WTC11 (cell line): ENCODE data around the gene BARX2. TPM values are rescaled to one million over a fixed set of nuclear protein-coding genes. Genes with fewer than 3 reads are reported as not detected.

Experiments used
- ATAC-seq: fragments of 200-7000 bp; cut with Tn5 transposase; 2 replicates; pipeline ENCODE4 v1.10.0; 2021; ENCODE audit warnings: mild to moderate bottlenecking, moderate library complexity
- CTCF ChIA-PET: fragments of 300-600 bp; sonication (Branson Sonifier 250); formaldehyde crosslinking; loops from one replicate; lab custom pipeline; 2021; ENCODE audit warnings: antibody characterized with exemption; lab: Charles Lee
- POLR2A ChIA-PET: fragments of 350-600 bp; sonication (Branson Sonifier 250); formaldehyde crosslinking; loops from one replicate; lab custom pipeline; 2021; ENCODE audit warnings: antibody characterized with exemption; lab: Charles Lee
- DNase-seq: peaks from one replicate; pipeline ENCODE4 v3.0.0; 2021; ENCODE audit warnings: low spot score
- H3K27ac Mint-ChIP-seq: 2 replicates; pipeline ENCODE4 v1.8.0; 2021; ENCODE audit warnings: mixed read lengths
- H3K27me3 Mint-ChIP-seq: 2 replicates; pipeline ENCODE4 v1.8.0; 2021; ENCODE audit warnings: low read depth, mild to moderate bottlenecking, moderate library complexity, mixed read lengths
- H3K36me3 Mint-ChIP-seq: 2 replicates; pipeline ENCODE4 v1.8.0; 2021; ENCODE audit warnings: mixed read lengths
- H3K4me1 Mint-ChIP-seq: 2 replicates; pipeline ENCODE4 v1.8.0; 2022; ENCODE audit warnings: mixed read lengths
- H3K4me3 Mint-ChIP-seq: 2 replicates; pipeline ENCODE4 v1.8.0; 2021; ENCODE audit warnings: mild to moderate bottlenecking, moderate library complexity, mixed read lengths
- H3K9me3 Mint-ChIP-seq: 2 replicates; pipeline ENCODE4 v1.8.0; 2021; ENCODE audit warnings: mixed read lengths
- CBFB ChIP-seq: sonication (generic); formaldehyde crosslinking; IDR thresholded peaks from 2 replicates; pipeline ENCODE4 v1.8.1; 2022; ENCODE audit warnings: mild to moderate bottlenecking, low read depth, missing genetic modification reagents
- E2F5 ChIP-seq: sonication (generic); formaldehyde crosslinking; IDR thresholded peaks from 2 replicates; pipeline ENCODE4 v1.8.1; 2022; ENCODE audit warnings: mild to moderate bottlenecking, moderate library complexity, missing genetic modification reagents
- EMX1 ChIP-seq: fragments of 250-450 bp; sonication (Bioruptor Pico); IDR thresholded peaks from 2 replicates; pipeline ENCODE4 v1.8.0; 2021; ENCODE audit warnings: mild to moderate bottlenecking
- FOXJ3 ChIP-seq: sonication (generic); formaldehyde crosslinking; IDR thresholded peaks from 2 replicates; pipeline ENCODE4 v1.9.0; 2021; ENCODE audit warnings: missing genetic modification reagents, mild to moderate bottlenecking, borderline replicate concordance
- GABPB1 ChIP-seq: sonication (generic); formaldehyde crosslinking; IDR thresholded peaks from 2 replicates; pipeline ENCODE4 v1.8.1; 2023; ENCODE audit warnings: mild to moderate bottlenecking, missing genetic modification reagents
- HMGA2 ChIP-seq: fragments of 250-450 bp; sonication (Bioruptor Pico); IDR thresholded peaks from 2 replicates; pipeline ENCODE4 v1.4.0; 2021; ENCODE audit warnings: mild to moderate bottlenecking, moderate library complexity
- JAZF1 ChIP-seq: fragments of 250-450 bp; sonication (Bioruptor Pico); IDR thresholded peaks from 2 replicates; pipeline ENCODE4 v1.9.0; 2021; ENCODE audit warnings: moderate library complexity, mild to moderate bottlenecking, inconsistent platforms
- JUN ChIP-seq: sonication (generic); formaldehyde crosslinking; IDR thresholded peaks from 2 replicates; pipeline ENCODE4 v1.8.0; 2023; ENCODE audit warnings: mild to moderate bottlenecking, missing genetic modification reagents
- KAT7 ChIP-seq: sonication (generic); formaldehyde crosslinking; IDR thresholded peaks from 2 replicates; pipeline ENCODE4 v1.8.1; 2023; ENCODE audit warnings: missing genetic modification reagents, mild to moderate bottlenecking, borderline replicate concordance
- MXD4 ChIP-seq: fragments of 250-450 bp; sonication (Bioruptor Pico); IDR thresholded peaks from 2 replicates; pipeline ENCODE4 v1.8.0; 2021; ENCODE audit warnings: mild to moderate bottlenecking, moderate library complexity, borderline replicate concordance
- PREB ChIP-seq: sonication (generic); formaldehyde crosslinking; IDR thresholded peaks from 2 replicates; pipeline ENCODE4 v1.8.1; 2022; ENCODE audit warnings: mild to moderate bottlenecking, missing genetic modification reagents, moderate library complexity, borderline replicate concordance
- PRRX2 ChIP-seq: fragments of 250-450 bp; sonication (Bioruptor Pico); IDR thresholded peaks from 2 replicates; pipeline ENCODE4 v1.8.0; 2021; ENCODE audit warnings: mild to moderate bottlenecking
- RORB ChIP-seq: fragments of 250-450 bp; sonication (Bioruptor Pico); IDR thresholded peaks from 2 replicates; pipeline ENCODE4 v1.9.0; 2021; ENCODE audit warnings: mild to moderate bottlenecking
- SP1 ChIP-seq: sonication (generic); formaldehyde crosslinking; conservative IDR thresholded peaks from 2 replicates; pipeline ENCODE4 v1.8.1; 2022; ENCODE audit warnings: missing genetic modification reagents
- ZNF396 ChIP-seq: fragments of 250-450 bp; sonication (Bioruptor Pico); IDR thresholded peaks from 2 replicates; pipeline ENCODE4 v1.8.0; 2021; ENCODE audit warnings: mild to moderate bottlenecking, moderate library complexity, borderline replicate concordance
- ZNF416 ChIP-seq: fragments of 250-450 bp; sonication (Bioruptor Pico); IDR thresholded peaks from 2 replicates; pipeline ENCODE4 v1.9.0; 2021; ENCODE audit warnings: mild to moderate bottlenecking, inconsistent platforms
- ZNF423 ChIP-seq: fragments of 250-450 bp; sonication (Bioruptor Pico); IDR thresholded peaks from 2 replicates; pipeline ENCODE4 v2.1.2; 2022; ENCODE audit warnings: mild to moderate bottlenecking, moderate library complexity
- total RNA-seq: library from RNA; stranded (reverse); gene quantifications from 3 replicates; pipeline ENCODE4 v1.2.3, GENCODE V29; 2021
- TF ChIP-seq, protein P1 (sequence below): sonication (generic); formaldehyde crosslinking; conservative IDR thresholded peaks from 2 replicates; pipeline ENCODE4 v1.8.1; 2023; ENCODE audit warnings: mild to moderate bottlenecking, low read depth, missing genetic modification reagents, moderate library complexity
- TF ChIP-seq, protein P2 (sequence below): fragments of 250-450 bp; sonication (Bioruptor Pico); conservative IDR thresholded peaks from 2 replicates; pipeline ENCODE4 v1.9.0; 2021; ENCODE audit warnings: mild to moderate bottlenecking
- TF ChIP-seq, protein P3 (sequence below): fragments of 250-450 bp; sonication (Bioruptor Pico); IDR thresholded peaks from 2 replicates; pipeline ENCODE4 v1.9.0; 2021; ENCODE audit warnings: moderate library complexity, mild to moderate bottlenecking, inconsistent platforms, borderline replicate concordance

BARX2 gene
- total RNA-seq, 1 experiment from 2014 or later, result not detected

- CTCF ChIA-PET, result interaction anchor here (2.0 kb wide), 1 partner anchor 258 kb away, joined by 9 read pairs; no protein-coding TSS in a partner anchor
Measured at GRCh38 chr11:129436573-129436972, 60.9 kb downstream of the BARX2 start.

DNA sequence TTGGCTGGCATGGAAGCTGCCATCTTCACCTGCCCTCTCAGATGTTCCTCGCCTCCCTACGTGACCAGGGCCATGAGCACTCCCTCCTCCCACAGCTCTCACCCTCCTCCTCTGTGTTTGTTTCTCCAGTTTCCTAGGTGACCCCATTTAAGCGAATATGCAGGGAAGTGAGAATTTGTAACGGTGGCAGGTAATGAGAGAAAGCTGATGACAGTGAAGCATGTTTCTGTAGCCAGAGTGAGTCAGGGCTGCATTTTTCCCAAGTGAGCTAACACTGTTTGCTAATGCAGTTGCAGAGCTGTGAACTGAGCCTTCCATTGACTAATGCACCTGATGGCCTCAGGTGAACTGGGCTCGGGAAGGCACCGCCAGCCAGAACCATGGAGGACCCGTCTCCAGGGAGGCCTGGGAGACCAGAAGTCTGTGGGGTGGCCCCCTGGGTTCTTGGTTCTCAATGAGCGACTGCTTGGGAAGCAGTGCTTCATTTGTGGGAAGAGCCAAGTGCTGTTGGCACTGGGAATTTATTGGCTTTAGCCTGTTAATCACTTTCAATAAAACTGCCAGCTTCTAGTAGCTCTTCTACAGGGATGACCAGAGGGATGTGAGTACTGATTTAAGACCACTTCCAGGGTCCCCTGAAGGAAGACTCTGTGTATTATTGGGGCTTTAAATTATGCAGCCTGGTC, 64.5 kb downstream of the BARX2 start:
- peaks cover 8% of the 10 kb centered on the region for H3K4me1 Mint-ChIP-seq
- TF ChIP-seq E2F5 (CRISPR knock-in tag) (no peak), ZNF396 (CRISPR knock-in tag) (no peak), CBFB (CRISPR knock-in tag) (no peak), PREB (no peak), ZNF423 (CRISPR knock-in tag) (no peak), JAZF1 (CRISPR knock-in tag) (no peak), MXD4 (CRISPR knock-in tag) (no peak), HMGA2 (CRISPR knock-in tag) (no peak), KAT7 (no peak), ZNF416 (CRISPR knock-in tag) (no peak), PRRX2 (CRISPR knock-in tag) (no peak), GABPB1 (CRISPR knock-in tag) (no peak), JUN (CRISPR knock-in tag) (no peak), EMX1 (CRISPR knock-in tag) (no peak), RORB (no peak), FOXJ3 (CRISPR knock-in tag) (no peak)
- TF ChIP-seq, protein P1, sequence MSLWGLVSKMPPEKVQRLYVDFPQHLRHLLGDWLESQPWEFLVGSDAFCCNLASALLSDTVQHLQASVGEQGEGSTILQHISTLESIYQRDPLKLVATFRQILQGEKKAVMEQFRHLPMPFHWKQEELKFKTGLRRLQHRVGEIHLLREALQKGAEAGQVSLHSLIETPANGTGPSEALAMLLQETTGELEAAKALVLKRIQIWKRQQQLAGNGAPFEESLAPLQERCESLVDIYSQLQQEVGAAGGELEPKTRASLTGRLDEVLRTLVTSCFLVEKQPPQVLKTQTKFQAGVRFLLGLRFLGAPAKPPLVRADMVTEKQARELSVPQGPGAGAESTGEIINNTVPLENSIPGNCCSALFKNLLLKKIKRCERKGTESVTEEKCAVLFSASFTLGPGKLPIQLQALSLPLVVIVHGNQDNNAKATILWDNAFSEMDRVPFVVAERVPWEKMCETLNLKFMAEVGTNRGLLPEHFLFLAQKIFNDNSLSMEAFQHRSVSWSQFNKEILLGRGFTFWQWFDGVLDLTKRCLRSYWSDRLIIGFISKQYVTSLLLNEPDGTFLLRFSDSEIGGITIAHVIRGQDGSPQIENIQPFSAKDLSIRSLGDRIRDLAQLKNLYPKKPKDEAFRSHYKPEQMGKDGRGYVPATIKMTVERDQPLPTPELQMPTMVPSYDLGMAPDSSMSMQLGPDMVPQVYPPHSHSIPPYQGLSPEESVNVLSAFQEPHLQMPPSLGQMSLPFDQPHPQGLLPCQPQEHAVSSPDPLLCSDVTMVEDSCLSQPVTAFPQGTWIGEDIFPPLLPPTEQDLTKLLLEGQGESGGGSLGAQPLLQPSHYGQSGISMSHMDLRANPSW (CRISPR knock-in tag), result no peak
- TF ChIP-seq, protein P2, sequence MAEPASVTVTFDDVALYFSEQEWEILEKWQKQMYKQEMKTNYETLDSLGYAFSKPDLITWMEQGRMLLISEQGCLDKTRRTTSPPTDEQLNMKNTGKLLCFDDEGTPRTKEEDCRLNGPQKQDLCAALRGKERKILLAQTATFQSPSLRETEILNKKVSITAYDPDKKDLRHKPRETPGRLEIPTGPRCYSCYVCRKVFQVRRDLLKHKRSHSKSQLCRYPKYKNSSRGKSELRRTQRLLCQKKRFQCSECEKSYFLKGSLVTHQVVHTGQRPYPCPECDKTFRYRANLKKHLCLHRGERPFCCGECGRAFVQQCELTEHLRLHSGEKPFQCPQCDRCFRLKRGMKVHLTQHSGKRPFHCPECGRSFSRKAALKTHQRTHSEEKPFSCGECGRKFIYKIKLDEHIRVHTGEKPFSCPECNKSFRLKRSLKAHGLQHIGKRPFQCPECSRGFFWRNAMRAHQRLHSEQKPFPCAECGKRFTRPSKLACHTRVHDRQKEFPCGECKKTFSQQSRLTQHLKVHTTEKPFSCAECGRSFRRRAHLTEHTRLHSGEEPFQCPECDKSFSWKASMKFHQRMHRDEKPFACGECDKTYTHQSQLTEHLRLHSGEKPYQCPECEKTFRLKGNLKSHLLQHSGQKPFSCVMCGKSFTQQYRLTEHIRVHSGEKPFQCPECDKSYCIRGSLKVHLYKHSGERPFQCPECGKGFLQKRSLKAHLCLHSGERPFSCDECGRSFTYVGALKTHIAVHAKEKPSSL (CRISPR knock-in tag), result no peak
- TF ChIP-seq, protein P3, sequence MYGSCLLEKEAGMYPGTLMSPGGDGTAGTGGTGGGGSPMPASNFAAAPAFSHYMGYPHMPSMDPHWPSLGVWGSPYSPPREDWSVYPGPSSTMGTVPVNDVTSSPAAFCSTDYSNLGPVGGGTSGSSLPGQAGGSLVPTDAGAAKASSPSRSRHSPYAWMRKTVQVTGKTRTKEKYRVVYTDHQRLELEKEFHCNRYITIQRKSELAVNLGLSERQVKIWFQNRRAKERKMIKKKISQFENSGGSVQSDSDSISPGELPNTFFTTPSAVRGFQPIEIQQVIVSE, result no peak
- no peak overlapping the region for H3K27ac Mint-ChIP-seq
- ATAC-seq, result peak; percentile 55
- no peak overlapping the region for H3K4me3 Mint-ChIP-seq
- CTCF ChIA-PET, result interaction anchor here (1.0 kb wide), 1 partner anchor 64 kb away, joined by 4 read pairs; the partner anchor contains the start of gene BARX2
- no peaks in the 10 kb centered on the region for H3K9me3 Mint-ChIP-seq
- H3K36me3 Mint-ChIP-seq, result no peaks in the 10 kb centered on the region
- POLR2A ChIA-PET, result interaction anchor here (1.0 kb wide), 1 partner anchor 21 kb away, joined by 3 read pairs; no protein-coding TSS in a partner anchor
- DNase-seq, result no peak
- no peaks in the 10 kb centered on the region for H3K27me3 Mint-ChIP-seq

More at GRCh38 chr11:129436573-129436972, 60.9 kb downstream of the BARX2 start:
- H3K36me3 Mint-ChIP-seq, result peaks cover 3% of the 10 kb centered on the region
- no peak overlapping the region for H3K4me3 Mint-ChIP-seq
- H3K27me3 Mint-ChIP-seq, result no peaks in the 10 kb centered on the region
- TF ChIP-seq SP1 (CRISPR knock-in tag), result no peak
- H3K27ac Mint-ChIP-seq, result no peak overlapping the region
- H3K4me1 Mint-ChIP-seq, result peaks cover 8% of the 10 kb centered on the region
- H3K9me3 Mint-ChIP-seq, result peaks cover 13% of the 10 kb centered on the region
- ATAC-seq, result no peak; the same call in 1 of the 2 replicates
- POLR2A ChIA-PET, result no interaction called here
- no peak for DNase-seq
